Stimulated activated CD8-positive, alpha-beta memory T cell treated with anti-CD3 and anti-CD28 coated beads, Interleukin-7, amount 100 ng/mL, for 48 hours (primary cell): ENCODE data around the gene REC114.
"Not testable (repeated sequence)": the region's sequence is repeated elsewhere in the genome, so short reads cannot be mapped to it uniquely, and the experiment has no call there.

Experiments
- DNase-seq, 2 donors: peaks; one replicate each; pipeline ENCODE4 v3.0.0-alpha.2; 2020; ENCODE audit warnings: low read depth in 1 of 2; ENCODE audit errors: extremely low read depth in 1 of 2

REC114 gene

GRCh38 chr15:73522011-73522410, 79.0 kb downstream of the REC114 start:
- no peak for DNase-seq

- DNase-seq: no peak
These were observed 82.0 kb downstream of the REC114 start for GRCh38 chr15:73524919-73525318.

GRCh38 chr15:73527598-73527997, 84.6 kb downstream of the REC114 start:
- DNase-seq: no peak

GRCh38 chr15:73530649-73531048, 87.7 kb downstream of the REC114 start:
- no peak for DNase-seq

GRCh38 chr15:73538123-73538522, 95.2 kb downstream of the REC114 start:
- no peak for DNase-seq

GRCh38 chr15:73538563-73539211, 95.7 kb downstream of the REC114 start:
- DNase-seq: no peak

GRCh38 chr15:73539212-73540128, 96.5 kb downstream of the REC114 start:
- DNase-seq: no peak

- no peak for DNase-seq
These were observed 97.2 kb downstream of the REC114 start for GRCh38 chr15:73540161-73540560.

- no peak for DNase-seq
These were observed 98.5 kb downstream of the REC114 start for GRCh38 chr15:73541479-73541878.

- not testable (repeated sequence) for DNase-seq
These were observed 106.0 kb downstream of the REC114 start for GRCh38 chr15:73548925-73549324.

GRCh38 chr15:73550190-73550589, 107.2 kb downstream of the REC114 start:
- DNase-seq: no peak

GRCh38 chr15:73555080-73555479, 112.1 kb downstream of the REC114 start:
- DNase-seq: no peak

GRCh38 chr15:73558529-73558928, 115.6 kb downstream of the REC114 start:
- DNase-seq: no peak

- no peak for DNase-seq
These were observed 117.6 kb downstream of the REC114 start for GRCh38 chr15:73560501-73561117.

GRCh38 chr15:73564255-73564654, 121.3 kb downstream of the REC114 start:
- DNase-seq: no peak

- no peak for DNase-seq
These were observed 124.1 kb downstream of the REC114 start for GRCh38 chr15:73567020-73567419.

- DNase-seq: no peak
These were observed 125.8 kb downstream of the REC114 start for GRCh38 chr15:73568564-73569280.

GRCh38 chr15:73569361-73569760, 126.4 kb downstream of the REC114 start:
- no peak for DNase-seq

- no peak for DNase-seq
These were observed 127.5 kb downstream of the REC114 start for GRCh38 chr15:73570355-73571032.

GRCh38 chr15:73571346-73571745, 128.4 kb downstream of the REC114 start:
- DNase-seq: no peak

- DNase-seq: no peak
These were observed 129.3 kb downstream of the REC114 start for GRCh38 chr15:73572296-73572695.
